ENCODE data around the gene CCDC91. TPM values are rescaled to one million over a fixed set of nuclear protein-coding genes. Genes with fewer than 3 reads are reported as not detected.

CCDC91 gene
- total and polyA plus RNA-seq, 9 of the 15 experiments (the other 6 are each of a cell fraction or from before 2014, with no cell fraction given), result 10.1 to 31.1 (median 26.3) TPM

GRCh38 chr12:28190321-28191050, at the start of gene CCDC91 (continued):
- peak; percentile 59 for TF ChIP-seq THAP12 (CRISPR knock-in tag; IDR thresholded peaks at IDR 0.05)
- no peak for TF ChIP-seq GTF3C2 (IDR thresholded peaks at IDR 0.05; ENCODE audit: borderline replicate concordance, extremely low read depth, insufficient read length)
- no peak for TF ChIP-seq ZNF764 (CRISPR knock-in tag; IDR thresholded peaks at IDR 0.05; ENCODE audit: low read depth)
- TF ChIP-seq TRIM24 (IDR thresholded peaks at IDR 0.05), result peak; percentile 14 to 54; a peak in 3 of 4 replicates
- TF ChIP-seq ERF (CRISPR knock-in tag; IDR thresholded peaks at IDR 0.05), result no peak
- peak; percentile 69; the same call in 1 of the 2 replicates for TF ChIP-seq ATF7 (IDR thresholded peaks at IDR 0.05)
- TF ChIP-seq ZC3H11A (IDR thresholded peaks at IDR 0.05; ENCODE audit: low read depth, low read length), result no peak
- peak; percentile 92 for TF ChIP-seq MTA1 (IDR thresholded peaks at IDR 0.05; ENCODE audit: borderline replicate concordance)
- TF ChIP-seq ZBTB17 (CRISPR knock-in tag; IDR thresholded peaks at IDR 0.05), result no peak
- no peak for TF ChIP-seq CHAMP1 (IDR thresholded peaks at IDR 0.05)
- no peak for TF ChIP-seq ZNF311 (CRISPR knock-in tag; IDR thresholded peaks at IDR 0.05)
- TF ChIP-seq FOXP4 (CRISPR knock-in tag; IDR thresholded peaks at IDR 0.05; ENCODE audit: borderline replicate concordance), result peak; percentile 81; the same call in 1 of the 2 replicates
- peak; percentile 60; the same call in 1 of the 2 replicates for TF ChIP-seq GATAD2A (IDR thresholded peaks at IDR 0.05)
- no peak for TF ChIP-seq HBP1 (CRISPR knock-in tag; IDR thresholded peaks at IDR 0.05)
